Tibial nerve (tissue), 4 donors: Measurements from ENCODE around the gene FBXW7. TPM values are rescaled to one million over a fixed set of nuclear protein-coding genes. Genes with fewer than 3 reads are reported as not detected.

Experiments used
- DNase-seq, 2 donors: peaks; one replicate each; pipeline ENCODE4 v3.0.0-alpha.2; 2019; ENCODE audit warnings: low spot score in 2 of 2
- H3K27ac ChIP-seq, 4 donors: fragments of 200-600 bp; sonication (generic) in 3 of 4; one replicate each; pipeline ENCODE4 v1.5.1; 2017 to 2019; ENCODE audit warnings: mild to moderate bottlenecking in 1 of 4
- H3K27me3 ChIP-seq, 2 donors: fragments of 200-600 bp; sonication (generic) in 1 of 2; one replicate each; pipeline versions ENCODE4 v1.5.1 to v1.6.0; 2017 to 2019
- H3K36me3 ChIP-seq, 3 donors: fragments of 200-600 bp; sonication (generic); one replicate each; pipeline ENCODE4 v1.5.1; 2018 to 2019
- H3K4me1 ChIP-seq, 4 donors: fragments of 200-600 bp; sonication (generic) in 3 of 4; one replicate each; pipeline ENCODE4 v1.5.1; 2017 to 2019
- H3K4me3 ChIP-seq, 4 donors: fragments of 200-600 bp; sonication (generic) in 3 of 4; one replicate each; pipeline ENCODE4 v1.5.1; 2017 to 2019; ENCODE audit warnings: mild to moderate bottlenecking in 1 of 4, moderate library complexity in 1 of 4
- H3K9me3 ChIP-seq, 4 donors: fragments of 200-600 bp; sonication (generic) in 3 of 4; one replicate each; pipeline ENCODE4 v1.5.1; 2017 to 2019
- CTCF ChIP-seq, 5 experiments: fragments of 200-600 bp in 3 of 5; fragments of 450-650 bp in 2 of 5; sonication (generic) in 3 of 5; IDR thresholded peaks; one replicate each; pipeline ENCODE4 v1.5.1; 2016 to 2019; ENCODE audit warnings: antibody characterized with exemption in 5 of 5, mild to moderate bottlenecking in 3 of 5, moderate library complexity in 2 of 5
- EP300 ChIP-seq, 2 donors: sonication (generic); formaldehyde crosslinking; IDR thresholded peaks; one replicate each; pipeline ENCODE4 v1.6.1; 2017; ENCODE audit warnings: antibody characterized with exemption in 2 of 2, mild to moderate bottlenecking in 1 of 2
- POLR2A ChIP-seq, 2 donors: fragments of 450-650 bp; IDR thresholded peaks; one replicate each; pipeline ENCODE4 v1.6.1; 2017; ENCODE audit warnings: antibody characterized with exemption in 2 of 2, mild to moderate bottlenecking in 2 of 2, moderate library complexity in 2 of 2
- WGBS, 2 donors: methylation state at CpG; one replicate each; pipeline ENCODE4 v1.1.5; 2018; 5-methylcytosine and 5-hydroxymethylcytosine counted together
- total RNA-seq, 4 donors: library from RNA; depleted of rRNA; stranded (reverse); fragments of >200 nt; gene quantifications; one replicate each; pipeline ENCODE4 v1.1.0, GENCODE V29; 2016

FBXW7 gene
- total RNA-seq, 4 donors from 2014 or later = 40.8 to 85.7 (median 62.1) TPM

GRCh38 chr4:152578670-152579069 is 42.8 kb upstream of the FBXW7 start:
- H3K27ac ChIP-seq = no peak overlapping the region
- TF ChIP-seq CTCF (IDR thresholded peaks at IDR 0.05) = no peak
- no peak for TF ChIP-seq EP300 (IDR thresholded peaks at IDR 0.05)
- TF ChIP-seq POLR2A (IDR thresholded peaks at IDR 0.05) = no peak
- no peak for DNase-seq
- no peaks in the 10 kb centered on the region for H3K4me1 ChIP-seq
- H3K9me3 ChIP-seq = no peaks in the 10 kb centered on the region
- no peaks in the 10 kb centered on the region for H3K27me3 ChIP-seq
- H3K4me3 ChIP-seq = no peak overlapping the region
- WGBS, 2 donors = 77 to 85% methylated on average over 1 of the region's 1 CpG
- H3K36me3 ChIP-seq = no peaks in the 10 kb centered on the region

- no peaks in the 10 kb centered on the region for H3K36me3 ChIP-seq
- 55 to 70% methylated on average over 6 of the region's 6 CpGs for WGBS, 2 donors
- DNase-seq = no peak
- TF ChIP-seq CTCF (IDR thresholded peaks at IDR 0.05) = no peak
- H3K27me3 ChIP-seq = no peaks in the 10 kb centered on the region
- no peaks in the 10 kb centered on the region for H3K4me1 ChIP-seq
- H3K4me3 ChIP-seq = no peak overlapping the region
- H3K27ac ChIP-seq = no peak overlapping the region
- no peaks in the 10 kb centered on the region for H3K9me3 ChIP-seq
Observed at GRCh38 chr4:152577708-152578396, 42.0 kb upstream of the FBXW7 start.

GRCh38 chr4:152575533-152575932 is 39.6 kb upstream of the FBXW7 start:
- no peak for DNase-seq
- no peaks in the 10 kb centered on the region for H3K9me3 ChIP-seq
- TF ChIP-seq CTCF (IDR thresholded peaks at IDR 0.05) (no peak), EP300 (IDR thresholded peaks at IDR 0.05) (no peak), POLR2A (IDR thresholded peaks at IDR 0.05) (no peak)
- no peak overlapping the region for H3K27ac ChIP-seq
- H3K4me1 ChIP-seq = no peaks in the 10 kb centered on the region
- no peaks in the 10 kb centered on the region for H3K27me3 ChIP-seq
- no peak overlapping the region for H3K4me3 ChIP-seq
- WGBS, 2 donors = 37 to 39% methylated on average over 1 of the region's 1 CpG
- H3K36me3 ChIP-seq = no peaks in the 10 kb centered on the region

- TF ChIP-seq EP300 (IDR thresholded peaks at IDR 0.05) (no peak), CTCF (IDR thresholded peaks at IDR 0.05) (no peak), POLR2A (IDR thresholded peaks at IDR 0.05) (no peak)
- no peak for DNase-seq
- 84 to 87% methylated on average over 2 of the region's 2 CpGs for WGBS, 2 donors
- H3K36me3 ChIP-seq = no peaks in the 10 kb centered on the region
- no peaks in the 10 kb centered on the region for H3K9me3 ChIP-seq
- no peaks in the 10 kb centered on the region for H3K27me3 ChIP-seq
- no peak overlapping the region for H3K4me3 ChIP-seq
- no peak overlapping the region for H3K27ac ChIP-seq
- no peaks in the 10 kb centered on the region for H3K4me1 ChIP-seq
Observed at GRCh38 chr4:152573861-152574260, 38.0 kb upstream of the FBXW7 start.

- H3K4me1 ChIP-seq = no peaks in the 10 kb centered on the region
- no peak for TF ChIP-seq POLR2A (IDR thresholded peaks at IDR 0.05)
- no peak for TF ChIP-seq EP300 (IDR thresholded peaks at IDR 0.05)
- no peak for TF ChIP-seq CTCF (IDR thresholded peaks at IDR 0.05)
- no peaks in the 10 kb centered on the region for H3K27me3 ChIP-seq
- 78% methylated on average over 9 of the region's 9 CpGs for WGBS, 2 donors
- no peak for DNase-seq
- H3K36me3 ChIP-seq = no peaks in the 10 kb centered on the region
- no peaks in the 10 kb centered on the region for H3K9me3 ChIP-seq
- no peak overlapping the region for H3K27ac ChIP-seq
- no peak overlapping the region for H3K4me3 ChIP-seq
Observed at GRCh38 chr4:152572417-152573086, 36.7 kb upstream of the FBXW7 start.
